ENCODE results near the gene COL18A1. TPM values are rescaled to one million over a fixed set of nuclear protein-coding genes. Genes with fewer than 3 reads are reported as not detected.

The COL18A1 gene
- total and polyA plus RNA-seq, 4 donors: 44.9 to 308 (median 232) TPM

DNA sequence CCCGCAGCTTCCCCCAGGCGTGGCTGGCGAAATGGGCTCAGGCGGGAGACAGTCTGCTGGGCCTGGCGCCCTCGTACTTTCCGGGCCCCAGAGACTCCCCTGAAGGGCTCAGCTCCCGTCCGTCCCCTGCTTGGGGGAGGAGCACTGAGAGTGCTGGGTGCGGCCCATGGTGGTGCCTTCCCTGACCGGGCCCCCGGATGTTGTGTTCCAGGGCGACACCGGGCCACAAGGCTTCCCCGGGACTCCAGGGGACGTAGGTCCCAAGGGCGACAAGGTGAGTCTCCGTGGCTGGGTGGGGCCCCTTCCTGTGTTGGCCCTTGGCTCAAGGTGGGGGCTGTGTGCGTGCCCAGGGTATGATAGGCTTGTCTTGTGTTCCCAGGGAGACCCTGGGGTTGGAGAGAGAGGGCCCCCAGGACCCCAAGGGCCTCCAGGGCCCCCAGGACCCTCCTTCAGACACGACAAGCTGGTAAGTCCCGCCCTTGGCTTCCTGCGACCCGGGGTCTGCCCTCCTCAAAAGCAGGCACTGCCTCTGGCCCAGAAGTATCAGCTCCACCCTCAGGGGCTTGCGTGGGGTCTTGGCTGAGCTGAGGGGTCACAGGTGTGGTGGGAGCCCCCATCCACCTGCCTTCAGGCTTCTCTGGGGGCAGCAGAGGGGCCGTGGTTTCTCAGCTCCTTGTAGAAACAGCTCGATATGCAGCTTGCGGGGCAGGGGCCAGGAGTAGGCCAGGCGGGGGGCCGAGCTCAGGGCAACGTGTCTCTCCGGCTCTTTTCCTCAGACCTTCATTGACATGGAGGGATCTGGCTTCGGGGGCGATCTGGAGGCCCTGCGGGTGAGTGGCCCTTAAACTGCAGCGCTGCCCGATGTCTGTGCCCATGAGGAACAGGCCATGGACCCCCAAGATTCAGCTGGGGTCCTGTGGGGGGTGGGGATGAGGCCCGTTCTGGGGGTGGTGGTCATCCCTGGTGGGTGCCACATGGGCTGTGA is 75.0 kb downstream of the COL18A1 start:
- DNase-seq (ENCODE audit: low spot score): no peak
- 91% methylated on average over 37 of the region's 37 CpGs for WGBS
- peaks cover 0 to 5% (median 3%) of the 10 kb centered on the region in 4 donors for H3K4me1 ChIP-seq (ENCODE audit: control insufficient read depth in 4 of 4, insufficient read depth in 4 of 4, low read length in 3 of 4)

More for the DNA sequence above, 75.0 kb downstream of the COL18A1 start:
- Histone ChIP-seq H3K36me3 (ENCODE audit: control insufficient read depth in 4 of 4, insufficient read depth in 3 of 4, low read depth in 1 of 4, low read length in 3 of 4) (peaks cover 30 to 76% (median 37%) of the 10 kb centered on the region in 4 donors), H3K27ac (ENCODE audit: low read depth in 1 of 2, low read length in 2 of 2) (no peak overlapping the region), H3K27me3 (ENCODE audit: control insufficient read depth in 4 of 4, insufficient read depth in 4 of 4, low read length in 3 of 4) (no peaks in the 10 kb centered on the region), H3K9me3 (ENCODE audit: control insufficient read depth in 4 of 4, low read length in 3 of 4) (no peaks in the 10 kb centered on the region), H3K4me3 (ENCODE audit: low read depth in 1 of 3, low read length in 3 of 3) (no peak overlapping the region), H3K9ac (ENCODE audit: low read depth in 1 of 2, low read length in 2 of 2) (no peak overlapping the region)
- TF ChIP-seq EGR1 (IDR thresholded peaks at IDR 0.05; ENCODE audit: low read depth in 2 of 2) (no peak), FOXA1 (IDR thresholded peaks at IDR 0.05) (no peak), FOXA2 (IDR thresholded peaks at IDR 0.05) (no peak), TAF1 (conservative IDR thresholded peaks at IDR 0.05) (no peak), HNF4A (conservative IDR thresholded peaks at IDR 0.05) (no peak), HNF4G (IDR thresholded peaks at IDR 0.05) (no peak), SP1 (IDR thresholded peaks at IDR 0.05) (no peak), JUND (IDR thresholded peaks at IDR 0.05) (no peak), GABPA (IDR thresholded peaks at IDR 0.05 in 1 of 2, conservative IDR thresholded peaks at IDR 0.05 in 1 of 2) (no peak), NR2F2 (IDR thresholded peaks at IDR 0.05) (no peak), RAD21 (IDR thresholded peaks at IDR 0.05) (no peak), YY1 (IDR thresholded peaks at IDR 0.05) (no peak)
- TF ChIP-seq, protein P1, sequence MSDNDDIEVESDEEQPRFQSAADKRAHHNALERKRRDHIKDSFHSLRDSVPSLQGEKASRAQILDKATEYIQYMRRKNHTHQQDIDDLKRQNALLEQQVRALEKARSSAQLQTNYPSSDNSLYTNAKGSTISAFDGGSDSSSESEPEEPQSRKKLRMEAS (IDR thresholded peaks at IDR 0.05): no peak
- TF ChIP-seq, protein P2, sequence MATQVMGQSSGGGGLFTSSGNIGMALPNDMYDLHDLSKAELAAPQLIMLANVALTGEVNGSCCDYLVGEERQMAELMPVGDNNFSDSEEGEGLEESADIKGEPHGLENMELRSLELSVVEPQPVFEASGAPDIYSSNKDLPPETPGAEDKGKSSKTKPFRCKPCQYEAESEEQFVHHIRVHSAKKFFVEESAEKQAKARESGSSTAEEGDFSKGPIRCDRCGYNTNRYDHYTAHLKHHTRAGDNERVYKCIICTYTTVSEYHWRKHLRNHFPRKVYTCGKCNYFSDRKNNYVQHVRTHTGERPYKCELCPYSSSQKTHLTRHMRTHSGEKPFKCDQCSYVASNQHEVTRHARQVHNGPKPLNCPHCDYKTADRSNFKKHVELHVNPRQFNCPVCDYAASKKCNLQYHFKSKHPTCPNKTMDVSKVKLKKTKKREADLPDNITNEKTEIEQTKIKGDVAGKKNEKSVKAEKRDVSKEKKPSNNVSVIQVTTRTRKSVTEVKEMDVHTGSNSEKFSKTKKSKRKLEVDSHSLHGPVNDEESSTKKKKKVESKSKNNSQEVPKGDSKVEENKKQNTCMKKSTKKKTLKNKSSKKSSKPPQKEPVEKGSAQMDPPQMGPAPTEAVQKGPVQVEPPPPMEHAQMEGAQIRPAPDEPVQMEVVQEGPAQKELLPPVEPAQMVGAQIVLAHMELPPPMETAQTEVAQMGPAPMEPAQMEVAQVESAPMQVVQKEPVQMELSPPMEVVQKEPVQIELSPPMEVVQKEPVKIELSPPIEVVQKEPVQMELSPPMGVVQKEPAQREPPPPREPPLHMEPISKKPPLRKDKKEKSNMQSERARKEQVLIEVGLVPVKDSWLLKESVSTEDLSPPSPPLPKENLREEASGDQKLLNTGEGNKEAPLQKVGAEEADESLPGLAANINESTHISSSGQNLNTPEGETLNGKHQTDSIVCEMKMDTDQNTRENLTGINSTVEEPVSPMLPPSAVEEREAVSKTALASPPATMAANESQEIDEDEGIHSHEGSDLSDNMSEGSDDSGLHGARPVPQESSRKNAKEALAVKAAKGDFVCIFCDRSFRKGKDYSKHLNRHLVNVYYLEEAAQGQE (IDR thresholded peaks at IDR 0.05): no peak
- TF ChIP-seq, protein P3, sequence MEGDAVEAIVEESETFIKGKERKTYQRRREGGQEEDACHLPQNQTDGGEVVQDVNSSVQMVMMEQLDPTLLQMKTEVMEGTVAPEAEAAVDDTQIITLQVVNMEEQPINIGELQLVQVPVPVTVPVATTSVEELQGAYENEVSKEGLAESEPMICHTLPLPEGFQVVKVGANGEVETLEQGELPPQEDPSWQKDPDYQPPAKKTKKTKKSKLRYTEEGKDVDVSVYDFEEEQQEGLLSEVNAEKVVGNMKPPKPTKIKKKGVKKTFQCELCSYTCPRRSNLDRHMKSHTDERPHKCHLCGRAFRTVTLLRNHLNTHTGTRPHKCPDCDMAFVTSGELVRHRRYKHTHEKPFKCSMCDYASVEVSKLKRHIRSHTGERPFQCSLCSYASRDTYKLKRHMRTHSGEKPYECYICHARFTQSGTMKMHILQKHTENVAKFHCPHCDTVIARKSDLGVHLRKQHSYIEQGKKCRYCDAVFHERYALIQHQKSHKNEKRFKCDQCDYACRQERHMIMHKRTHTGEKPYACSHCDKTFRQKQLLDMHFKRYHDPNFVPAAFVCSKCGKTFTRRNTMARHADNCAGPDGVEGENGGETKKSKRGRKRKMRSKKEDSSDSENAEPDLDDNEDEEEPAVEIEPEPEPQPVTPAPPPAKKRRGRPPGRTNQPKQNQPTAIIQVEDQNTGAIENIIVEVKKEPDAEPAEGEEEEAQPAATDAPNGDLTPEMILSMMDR (IDR thresholded peaks at IDR 0.05; ENCODE audit: low read depth, low read length, missing input control): no peak
- TF ChIP-seq, protein P4, sequence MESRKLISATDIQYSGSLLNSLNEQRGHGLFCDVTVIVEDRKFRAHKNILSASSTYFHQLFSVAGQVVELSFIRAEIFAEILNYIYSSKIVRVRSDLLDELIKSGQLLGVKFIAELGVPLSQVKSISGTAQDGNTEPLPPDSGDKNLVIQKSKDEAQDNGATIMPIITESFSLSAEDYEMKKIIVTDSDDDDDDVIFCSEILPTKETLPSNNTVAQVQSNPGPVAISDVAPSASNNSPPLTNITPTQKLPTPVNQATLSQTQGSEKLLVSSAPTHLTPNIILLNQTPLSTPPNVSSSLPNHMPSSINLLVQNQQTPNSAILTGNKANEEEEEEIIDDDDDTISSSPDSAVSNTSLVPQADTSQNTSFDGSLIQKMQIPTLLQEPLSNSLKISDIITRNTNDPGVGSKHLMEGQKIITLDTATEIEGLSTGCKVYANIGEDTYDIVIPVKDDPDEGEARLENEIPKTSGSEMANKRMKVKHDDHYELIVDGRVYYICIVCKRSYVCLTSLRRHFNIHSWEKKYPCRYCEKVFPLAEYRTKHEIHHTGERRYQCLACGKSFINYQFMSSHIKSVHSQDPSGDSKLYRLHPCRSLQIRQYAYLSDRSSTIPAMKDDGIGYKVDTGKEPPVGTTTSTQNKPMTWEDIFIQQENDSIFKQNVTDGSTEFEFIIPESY (IDR thresholded peaks at IDR 0.05): no peak
- TF ChIP-seq, protein P5, sequence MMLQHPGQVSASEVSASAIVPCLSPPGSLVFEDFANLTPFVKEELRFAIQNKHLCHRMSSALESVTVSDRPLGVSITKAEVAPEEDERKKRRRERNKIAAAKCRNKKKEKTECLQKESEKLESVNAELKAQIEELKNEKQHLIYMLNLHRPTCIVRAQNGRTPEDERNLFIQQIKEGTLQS (IDR thresholded peaks at IDR 0.05): no peak

All from liver (tissue), 9 donors.